Esophagus (tissue), 2 donors: Measurements from ENCODE around the gene TGFBR3. TPM values are rescaled to one million over a fixed set of nuclear protein-coding genes. Genes with fewer than 3 reads are reported as not detected.

ENCODE experiments used
- H3K27ac ChIP-seq, 2 donors: one replicate each; pipeline ENCODE4 v1.5.1; 2013; ENCODE audit warnings: low read depth in 2 of 2, mild to moderate bottlenecking in 2 of 2, inconsistent platforms in 1 of 2, low read length in 1 of 2, moderate library complexity in 1 of 2
- H3K27me3 ChIP-seq, 2 donors: one replicate each; pipeline ENCODE4 v1.6.1; 2013; ENCODE audit warnings: low read length in 2 of 2, control low read depth in 1 of 2, mild to moderate bottlenecking in 1 of 2; ENCODE audit not compliant: insufficient read depth in 2 of 2, control insufficient read depth in 1 of 2
- H3K36me3 ChIP-seq, 2 donors: one replicate each; pipeline ENCODE4 v1.6.1; 2013; ENCODE audit warnings: low read length in 1 of 2; ENCODE audit not compliant: control insufficient read depth in 2 of 2, insufficient read depth in 2 of 2
- H3K4me1 ChIP-seq, 2 donors: one replicate each; pipeline ENCODE4 v1.6.1; 2013; ENCODE audit warnings: low read length in 1 of 2; ENCODE audit not compliant: control insufficient read depth in 2 of 2, insufficient read depth in 2 of 2
- H3K4me3 ChIP-seq, 2 donors: one replicate each; pipeline ENCODE4 v1.5.1; 2013; ENCODE audit warnings: low read length in 2 of 2, mild to moderate bottlenecking in 2 of 2, low read depth in 1 of 2, moderate library complexity in 1 of 2
- H3K9me3 ChIP-seq, 2 donors: one replicate each; pipeline ENCODE4 v1.6.1; 2013; ENCODE audit warnings: mild to moderate bottlenecking in 2 of 2, low read depth in 1 of 2, low read length in 1 of 2, moderate library complexity in 1 of 2; ENCODE audit not compliant: control insufficient read depth in 2 of 2, insufficient read depth in 1 of 2
- WGBS, 2 donors: extraction: QIAGEN DNeasy Blood & Tissue Kit; methylation state at CpG; one replicate each; pipeline ENCODE4 v1.1.7; 2013; 5-methylcytosine and 5-hydroxymethylcytosine counted together
- polyA plus RNA-seq, 2 donors: library from polyadenylated mRNA; stranded (reverse); fragments of 200-250 nt; gene quantifications; one replicate each; pipeline ENCODE4 v1.2.3, GENCODE V29; 2013
- donor health status: healthy with polysubstance abuse.
- donor health status: Bipolar disorder and iron deficiency.

The TGFBR3 gene
- polyA plus RNA-seq, 2 donors, result 3.8 to 10.5 TPM

DNA sequence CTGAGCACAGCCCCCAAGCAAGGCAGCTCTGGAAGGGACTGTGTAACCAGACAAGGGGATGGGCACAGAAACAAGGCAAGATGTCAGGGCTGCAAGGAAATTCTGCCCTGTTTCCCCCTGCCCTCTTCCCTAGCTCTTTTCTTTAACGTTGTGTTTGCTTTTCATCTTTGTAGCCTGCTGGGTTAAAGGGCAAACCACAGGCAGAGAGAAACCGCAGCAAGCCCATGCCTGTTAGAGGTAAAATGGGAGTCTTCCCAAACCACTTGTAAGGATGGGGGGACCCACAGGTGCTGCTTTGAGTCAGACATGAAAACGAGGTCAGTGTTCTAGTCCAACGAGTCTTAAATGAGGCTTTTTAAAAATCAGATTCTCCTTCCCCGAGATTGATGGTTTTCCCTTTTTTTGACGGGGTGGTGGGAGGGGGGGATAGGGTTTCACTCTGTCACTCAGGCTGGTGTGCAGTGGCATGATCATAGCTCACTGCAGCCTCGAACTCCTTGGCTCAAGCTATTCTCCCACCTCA, 13.3 kb downstream of the TGFBR3 start:
- Histone ChIP-seq H3K36me3 (no peaks in the 10 kb centered on the region), H3K27ac (peak overlapping the region in 1 of 2 donors; percentile 63), H3K4me1 (peaks cover 0 to 8% of the 10 kb centered on the region in 2 donors), H3K9me3 (no peaks in the 10 kb centered on the region), H3K27me3 (no peaks in the 10 kb centered on the region), H3K4me3 (no peak overlapping the region)
- 30 to 41% methylated on average over 7 of the region's 7 CpGs for WGBS, 2 donors

DNA sequence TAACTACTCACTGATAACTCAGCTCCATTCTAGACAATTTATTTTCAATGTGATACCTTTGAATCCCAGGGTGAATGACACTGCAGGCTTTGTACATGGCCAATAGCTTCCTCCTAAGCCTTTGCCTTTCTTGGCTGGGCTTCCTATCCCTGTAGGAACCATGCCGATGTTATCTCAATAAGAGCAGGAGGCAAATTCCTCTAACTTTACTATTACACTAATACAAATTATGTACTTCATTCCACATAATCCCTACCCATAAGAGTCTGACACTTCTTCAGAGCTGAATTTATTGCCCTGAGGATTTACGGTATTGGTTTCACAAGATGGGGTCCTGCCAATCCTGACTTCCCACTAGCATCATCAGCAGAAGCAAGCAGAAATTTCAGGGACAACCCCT, 14.0 kb downstream of the TGFBR3 start:
- 36 to 45% methylated on average over 2 of the region's 2 CpGs for WGBS, 2 donors
- no peaks in the 10 kb centered on the region for H3K27me3 ChIP-seq
- H3K9me3 ChIP-seq, result no peaks in the 10 kb centered on the region
- H3K4me1 ChIP-seq, result peaks cover 3 to 12% of the 10 kb centered on the region in 2 donors
- H3K36me3 ChIP-seq, result no peaks in the 10 kb centered on the region
- H3K27ac ChIP-seq, result no peak overlapping the region
- no peak overlapping the region for H3K4me3 ChIP-seq

DNA sequence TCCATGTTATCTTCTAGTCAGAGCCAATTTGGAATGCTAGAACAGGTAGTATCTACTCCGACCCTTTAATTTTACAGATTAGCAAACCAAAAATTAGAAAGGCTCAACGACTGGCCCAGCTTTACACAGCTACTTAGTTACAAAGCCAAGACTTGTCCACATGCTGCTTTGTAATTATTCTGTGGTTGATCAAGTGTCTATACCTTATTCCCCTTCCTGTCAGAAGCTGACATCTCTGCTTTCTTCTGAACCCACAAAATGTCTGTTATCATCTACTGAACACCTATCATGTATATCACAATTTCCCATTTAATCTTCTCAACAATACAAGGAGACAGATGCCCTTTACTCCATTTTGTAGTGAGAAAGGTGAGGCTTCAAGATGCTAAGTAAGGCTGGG, 15.6 kb downstream of the TGFBR3 start:
- Histone ChIP-seq H3K4me3 (no peak overlapping the region), H3K4me1 (peaks cover 3 to 12% of the 10 kb centered on the region in 2 donors), H3K36me3 (no peaks in the 10 kb centered on the region), H3K9me3 (no peaks in the 10 kb centered on the region), H3K27me3 (no peaks in the 10 kb centered on the region), H3K27ac (no peak overlapping the region)
- WGBS, 2 donors, result 57 to 70% methylated on average over 2 of the region's 2 CpGs

DNA sequence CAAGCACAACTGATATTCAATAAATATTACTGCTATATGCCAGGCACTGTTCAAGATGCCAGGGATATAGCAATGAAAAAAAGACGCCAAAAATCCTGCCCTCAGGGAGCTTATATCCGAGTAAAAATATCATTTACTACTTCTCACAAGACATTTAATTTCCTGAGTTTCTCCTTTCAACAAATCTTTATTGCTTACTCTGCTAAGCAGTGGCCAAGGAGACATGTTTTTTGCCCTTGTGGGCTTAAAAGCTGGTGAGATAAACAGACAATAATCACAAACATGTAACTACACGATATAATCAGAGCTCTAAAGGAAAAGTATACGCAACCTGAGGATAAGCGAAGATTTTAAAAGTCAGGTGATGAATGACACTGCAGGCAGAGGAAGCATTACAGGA, 19.5 kb downstream of the TGFBR3 start:
- WGBS, 2 donors, result 49 to 65% methylated on average over 5 of the region's 5 CpGs
- no peaks in the 10 kb centered on the region for H3K27me3 ChIP-seq
- no peaks in the 10 kb centered on the region for H3K9me3 ChIP-seq
- no peak overlapping the region for H3K27ac ChIP-seq
- H3K4me3 ChIP-seq, result no peak overlapping the region
- no peaks in the 10 kb centered on the region for H3K36me3 ChIP-seq
- H3K4me1 ChIP-seq, result peaks cover 3 to 6% of the 10 kb centered on the region in 2 donors

DNA sequence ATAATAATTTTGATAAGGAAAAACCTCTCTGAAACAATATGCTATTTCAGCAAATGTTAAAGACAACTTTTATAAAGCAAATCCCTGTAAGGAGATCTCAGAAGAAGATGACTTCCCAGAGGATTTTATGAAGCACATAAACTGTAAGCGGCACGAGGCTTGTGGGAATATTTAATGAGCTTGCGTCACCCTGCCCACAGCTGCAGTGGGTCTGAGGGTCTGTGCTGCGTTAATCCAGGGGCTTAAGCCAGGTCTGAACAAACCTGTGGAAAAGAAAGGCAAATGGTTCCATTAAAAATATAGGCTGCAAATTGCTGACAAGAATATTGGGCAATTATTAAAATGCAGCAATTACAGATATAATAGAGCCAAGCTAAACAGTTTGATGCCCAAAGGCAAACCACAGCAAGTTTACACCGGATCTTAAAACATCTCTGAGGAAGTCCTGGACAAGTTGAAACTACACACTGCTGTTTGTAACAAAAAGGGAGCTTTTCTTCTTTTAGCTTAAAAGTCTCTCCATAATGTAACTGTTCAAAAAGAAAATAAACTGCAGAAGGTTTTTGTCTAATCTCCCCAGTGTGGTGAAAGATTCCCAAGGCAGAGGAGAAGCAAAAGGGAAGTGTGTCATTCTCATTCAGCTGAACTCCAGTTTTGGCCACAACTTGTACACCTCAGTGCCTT, 21.8 kb downstream of the TGFBR3 start:
- H3K4me1 ChIP-seq, result peaks cover 3 to 6% of the 10 kb centered on the region in 2 donors
- no peaks in the 10 kb centered on the region for H3K36me3 ChIP-seq
- H3K9me3 ChIP-seq, result no peaks in the 10 kb centered on the region
- H3K27me3 ChIP-seq, result no peaks in the 10 kb centered on the region
- peak overlapping the region in 1 of 2 donors; percentile 15 for H3K4me3 ChIP-seq
- 39 to 57% methylated on average over 5 of the region's 5 CpGs for WGBS, 2 donors
- H3K27ac ChIP-seq, result peak overlapping the region; percentile 65 to 73

DNA sequence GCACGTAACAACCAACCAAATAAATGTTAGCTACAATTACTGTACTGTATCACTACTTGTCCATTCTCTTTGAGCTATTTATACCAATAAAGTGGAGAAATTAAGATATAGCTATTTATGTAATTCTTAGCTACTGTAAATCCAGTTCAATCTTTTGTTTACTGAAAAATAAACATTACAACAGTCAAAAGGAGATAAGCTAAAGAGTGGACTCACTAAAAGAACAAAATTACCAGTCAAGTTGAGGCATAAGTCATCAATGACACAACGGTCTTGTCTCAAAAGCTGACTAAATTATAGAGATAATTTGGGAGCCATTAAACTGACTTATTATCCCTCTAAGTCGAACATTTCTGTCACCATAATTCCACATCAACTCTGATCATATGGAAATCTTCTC, 22.5 kb downstream of the TGFBR3 start:
- Histone ChIP-seq H3K4me3 (no peak overlapping the region), H3K27me3 (no peaks in the 10 kb centered on the region), H3K4me1 (peaks cover 3 to 4% of the 10 kb centered on the region in 2 donors), H3K9me3 (no peaks in the 10 kb centered on the region), H3K36me3 (no peaks in the 10 kb centered on the region), H3K27ac (no peak overlapping the region)
- WGBS, 2 donors, result 57 to 72% methylated on average over 3 of the region's 3 CpGs

DNA sequence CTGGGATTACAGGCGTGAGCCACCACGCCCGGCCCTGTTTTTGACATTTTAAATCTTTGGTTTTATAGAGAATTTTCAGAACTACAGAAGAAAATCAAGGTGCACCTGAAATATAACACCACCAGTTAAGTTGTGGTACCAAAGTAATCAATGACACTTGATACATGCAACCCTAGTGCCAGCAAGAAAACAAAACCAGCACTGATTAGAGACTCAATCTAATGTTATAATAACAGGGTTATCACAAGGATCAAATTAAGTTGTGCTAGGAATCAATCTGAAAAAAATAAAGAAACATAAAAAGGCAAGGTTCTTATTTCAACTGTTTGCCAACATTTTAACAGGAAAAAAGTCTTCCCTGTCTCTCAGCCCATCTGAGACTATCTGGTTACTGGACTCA, 23.8 kb downstream of the TGFBR3 start:
- no peaks in the 10 kb centered on the region for H3K27me3 ChIP-seq
- H3K9me3 ChIP-seq, result no peaks in the 10 kb centered on the region
- H3K27ac ChIP-seq, result no peak overlapping the region
- H3K4me3 ChIP-seq, result no peak overlapping the region
- no peaks in the 10 kb centered on the region for H3K36me3 ChIP-seq
- peaks cover under 1 to 1% of the 10 kb centered on the region in 2 donors for H3K4me1 ChIP-seq
- 94 to 96% methylated on average over 3 of the region's 3 CpGs for WGBS, 2 donors

DNA sequence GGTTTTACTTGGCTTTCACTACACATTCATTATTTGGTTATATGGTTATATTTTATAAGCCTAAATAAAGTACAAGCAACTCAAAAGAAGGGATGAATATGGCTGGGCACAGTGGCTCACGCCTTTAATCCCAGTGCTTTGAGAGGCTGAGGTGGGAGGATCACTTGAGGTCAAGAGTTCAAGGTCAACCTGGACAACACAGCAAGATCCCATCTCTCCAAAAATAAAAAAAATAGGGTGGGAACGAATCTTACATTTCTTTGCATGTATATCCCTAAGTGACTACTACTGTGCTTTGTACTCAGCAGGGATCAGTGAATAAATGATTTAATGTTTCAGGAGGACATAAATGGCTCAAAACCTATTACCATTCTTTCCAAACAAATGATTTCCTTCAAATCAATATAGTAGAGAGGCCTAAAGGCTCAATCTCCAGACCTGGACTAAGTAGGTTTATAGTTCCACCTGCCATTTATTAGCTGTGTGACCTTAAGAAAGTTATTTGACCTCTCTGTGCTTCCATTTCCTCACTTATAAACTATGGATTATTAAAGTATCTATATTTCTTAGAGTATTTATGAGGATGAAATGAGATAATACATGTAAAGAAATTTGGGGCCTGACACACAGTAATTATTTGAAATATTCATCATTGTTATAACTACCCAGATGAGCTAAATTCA, 28.3 kb downstream of the TGFBR3 start:
- Histone ChIP-seq H3K4me3 (no peak overlapping the region), H3K36me3 (no peaks in the 10 kb centered on the region), H3K9me3 (no peaks in the 10 kb centered on the region), H3K4me1 (no peaks in the 10 kb centered on the region), H3K27me3 (no peaks in the 10 kb centered on the region), H3K27ac (no peak overlapping the region)
- 85 to 95% methylated on average over 2 of the region's 2 CpGs for WGBS, 2 donors

DNA sequence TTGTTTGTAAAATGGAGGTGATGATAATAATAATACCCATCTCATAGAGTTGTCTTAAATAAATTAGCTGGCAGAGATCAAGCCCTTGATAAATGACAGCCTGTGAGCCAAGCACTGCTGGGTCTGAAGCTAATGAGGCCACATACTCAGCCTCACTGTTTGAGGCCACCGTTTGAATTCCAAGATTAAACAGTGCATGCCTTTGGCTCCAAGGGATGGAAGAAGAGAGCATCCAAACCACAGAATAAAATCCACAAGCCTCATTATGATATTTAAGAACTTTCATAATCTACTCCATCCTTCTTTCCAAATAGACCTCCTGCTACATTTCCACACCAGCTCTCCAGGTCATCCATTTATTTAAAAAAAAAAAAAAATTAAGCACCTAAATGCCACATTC, 29.0 kb downstream of the TGFBR3 start:
- Histone ChIP-seq H3K9me3 (no peaks in the 10 kb centered on the region), H3K27me3 (no peaks in the 10 kb centered on the region), H3K4me3 (no peak overlapping the region), H3K36me3 (no peaks in the 10 kb centered on the region), H3K27ac (no peak overlapping the region), H3K4me1 (no peaks in the 10 kb centered on the region)
- 24 to 38% methylated on average over 1 of the region's 1 CpG for WGBS, 2 donors
